Left cardiac atrium (tissue), 4 donors: ENCODE data around the gene LMF2. TPM values are rescaled to one million over a fixed set of nuclear protein-coding genes. Genes with fewer than 3 reads are reported as not detected.
"Not testable (repeated sequence)": the region's sequence is repeated elsewhere in the genome, so short reads cannot be mapped to it uniquely, and the experiment has no call there.

Experiments used
- ATAC-seq, 2 donors: fragments of 200-7000 bp; cut with Tn5 transposase; one replicate each; pipeline ENCODE4 v1.9.1; 2020; ENCODE audit warnings: mild to moderate bottlenecking in 2 of 2, moderate library complexity in 2 of 2
- DNase-seq: peaks from one replicate; pipeline ENCODE4 v3.0.0-alpha.2; 2020
- intact Hi-C, 2 donors: fragments of 100-400 bp; cut with DNase I; formaldehyde crosslinking; loops; one replicate each; pipeline versions ENCODE4 v1.14.1 to v1.15.1; 2022 to 2023
- total RNA-seq, 2 donors: library from RNA; stranded (reverse); fragmentation: NEBNext Ultra II Directional; extraction: Animal tissue kit (Norgen Biotek cat#: 25700); gene quantifications; one replicate each; pipeline ENCODE4 v1.2.1, GENCODE V29; 2021
- donor health status: DM: no; HTN: yes; CAD: no.
- donor health status: DM: no; HTN: yes; CAD: no; lungs with severe emphysema.
- donor health status: DM: yes; HTN: yes; CAD: no.
- donor health status: Dilated cardiomyopathy.

LMF2 gene
- total RNA-seq, 2 donors from 2014 or later, result 35.4 to 37.6 TPM

DNA sequence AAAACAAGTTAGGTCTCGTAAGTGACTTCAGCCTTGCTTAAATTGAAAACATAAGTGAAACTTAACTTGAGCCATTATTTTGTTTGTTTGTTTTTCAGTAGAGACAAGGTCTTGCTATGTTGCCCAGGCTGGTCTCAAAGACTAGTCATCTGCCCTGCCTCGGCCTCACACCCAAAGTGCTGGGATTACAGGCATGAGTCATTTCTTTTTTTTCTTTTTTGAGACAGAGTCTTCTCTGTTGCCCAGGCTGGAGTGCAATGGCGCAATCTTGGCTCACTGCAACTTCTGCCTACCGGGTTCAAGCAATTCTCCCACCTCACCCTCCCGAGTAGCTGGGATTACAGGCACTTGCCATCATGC is 34.1 kb upstream of the LMF2 start:
- peak in 1 of 2 donors; percentile 53 for ATAC-seq
- intact Hi-C loops, result loop anchor here in 1 of 2 donors (10.0 kb wide), 1 partner anchor 73 kb away; no protein-coding TSS in a partner anchor
- DNase-seq, result peak; percentile 58

DNA sequence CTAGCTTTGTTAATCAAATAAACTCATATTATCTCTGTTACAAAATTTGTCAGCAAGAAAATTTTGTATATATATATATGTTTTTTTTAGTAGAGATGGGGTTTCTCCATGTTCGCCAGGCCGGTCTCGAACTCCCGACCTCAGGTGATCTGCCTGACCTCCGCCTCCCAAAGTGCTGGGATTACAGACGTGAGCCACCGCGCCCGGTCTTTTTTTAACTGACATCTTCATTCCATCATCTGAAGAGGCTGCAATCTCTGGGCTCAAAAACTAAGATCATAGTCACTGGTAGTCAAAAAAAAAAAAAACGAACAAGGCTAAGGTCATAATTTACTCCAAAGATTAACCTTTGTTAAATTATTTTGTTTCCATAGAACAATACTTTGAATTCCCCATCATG is 32.9 kb upstream of the LMF2 start:
- no peak for ATAC-seq
- intact Hi-C loops, result loop anchor here in 1 of 2 donors (10.0 kb wide), 1 partner anchor 74 kb away; no protein-coding TSS in a partner anchor
- DNase-seq, result no peak

DNA sequence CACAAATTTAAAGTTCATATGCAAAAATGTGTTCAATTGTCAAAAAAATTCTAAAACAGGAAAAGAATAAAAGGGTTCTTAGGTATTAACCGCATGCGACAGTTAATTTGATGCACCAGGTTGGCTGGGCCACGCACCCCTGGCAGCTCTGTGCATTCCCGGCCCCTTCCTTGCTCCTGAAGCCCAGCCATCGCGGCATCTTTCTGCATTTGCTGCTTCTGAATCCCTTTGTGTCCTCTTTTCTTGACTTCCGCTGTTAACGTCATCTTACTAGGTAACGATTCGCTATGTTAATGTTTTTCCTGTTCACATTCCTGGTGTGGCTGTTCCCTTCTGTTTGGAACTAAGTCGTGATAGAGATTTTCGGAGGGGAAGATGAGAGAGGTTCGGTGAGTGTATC is 30.3 kb upstream of the LMF2 start:
- ATAC-seq (no peak), DNase-seq (no peak)
- intact Hi-C loops, result no loop called here

DNA sequence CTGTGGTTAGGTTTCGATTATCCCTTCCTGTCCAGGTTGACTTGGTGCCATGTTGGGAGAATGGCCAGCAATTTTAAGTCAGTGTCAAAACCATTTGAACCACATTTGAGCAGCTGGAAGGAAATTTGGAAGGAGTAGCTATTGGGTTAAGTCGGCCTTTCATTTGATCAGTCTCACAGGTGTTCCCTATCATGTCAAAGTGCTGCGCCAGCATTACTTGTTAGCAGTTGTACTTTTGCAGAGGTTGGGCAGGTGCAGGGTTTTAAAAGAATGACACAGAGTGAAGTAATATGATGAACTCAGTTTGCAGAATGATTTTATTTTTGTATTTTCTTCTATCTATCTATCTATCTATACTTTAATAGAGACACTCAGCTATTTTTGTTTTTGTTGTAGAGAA is 28.7 kb upstream of the LMF2 start:
- intact Hi-C loops, result no loop called here
- ATAC-seq (no peak), DNase-seq (no peak)

DNA sequence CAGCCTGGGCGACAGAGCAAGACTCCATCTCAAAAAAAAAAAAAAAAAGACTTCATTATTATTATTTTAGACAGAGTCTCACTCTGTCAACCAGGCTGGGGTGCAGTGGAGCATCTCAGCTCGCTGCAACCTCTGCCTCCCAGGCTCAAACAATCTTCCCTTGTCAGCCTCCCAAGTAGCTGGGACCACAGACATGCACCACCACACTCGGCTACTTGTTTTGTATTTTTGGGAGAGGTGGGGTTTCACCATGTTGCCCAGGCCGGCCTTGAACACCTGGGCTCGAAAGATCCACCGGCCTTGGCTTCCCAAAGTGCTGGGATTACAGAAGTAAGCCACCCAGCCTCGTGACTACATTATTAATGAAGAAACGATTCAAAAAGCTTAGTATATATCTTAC is 27.6 kb upstream of the LMF2 start:
- DNase-seq (no peak), ATAC-seq (no peak)
- intact Hi-C loops, result no loop called here

DNA sequence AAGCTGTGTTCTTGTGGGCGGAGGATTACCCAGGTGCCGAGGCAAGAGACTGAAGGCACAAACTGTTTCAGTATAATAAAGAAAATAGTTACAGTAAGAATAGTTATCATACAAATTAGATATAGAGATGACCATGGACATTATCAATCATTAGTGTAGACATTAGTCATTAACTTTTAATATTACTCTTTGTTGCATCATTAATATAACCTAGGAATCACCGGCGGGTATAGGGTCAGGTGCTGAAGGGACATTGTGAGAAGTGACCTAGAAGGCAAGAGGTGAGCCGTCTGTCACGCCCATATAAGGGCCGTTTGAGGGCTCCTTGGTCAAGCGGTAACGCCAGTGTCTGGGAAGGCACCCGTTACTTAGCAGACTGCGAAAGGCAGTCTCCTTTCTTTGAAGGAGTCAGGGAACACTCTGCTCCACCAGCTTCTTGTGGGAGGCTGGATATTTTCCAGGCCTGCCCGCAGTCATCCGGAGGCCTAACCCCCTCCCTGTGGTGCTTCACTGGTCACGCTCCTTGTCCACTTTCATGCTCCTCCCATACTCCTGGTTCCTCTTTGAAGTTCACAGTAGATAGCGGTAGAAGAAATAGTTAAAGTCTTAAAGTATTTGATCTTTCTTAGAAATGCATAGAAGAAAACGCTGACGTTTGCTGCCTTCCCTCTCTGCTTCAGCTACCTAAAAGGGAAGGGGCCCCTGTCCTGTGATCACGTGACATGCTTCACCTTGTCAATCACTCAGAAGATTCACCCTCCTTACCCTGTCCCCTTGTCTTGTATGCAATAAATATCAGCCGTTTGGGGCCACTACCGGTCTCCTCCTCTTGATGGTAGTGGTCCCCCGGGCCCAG is 26.6 kb upstream of the LMF2 start:
- intact Hi-C loops, ATAC-seq: not testable (repeated sequence)
- DNase-seq, result peak; percentile 55

DNA sequence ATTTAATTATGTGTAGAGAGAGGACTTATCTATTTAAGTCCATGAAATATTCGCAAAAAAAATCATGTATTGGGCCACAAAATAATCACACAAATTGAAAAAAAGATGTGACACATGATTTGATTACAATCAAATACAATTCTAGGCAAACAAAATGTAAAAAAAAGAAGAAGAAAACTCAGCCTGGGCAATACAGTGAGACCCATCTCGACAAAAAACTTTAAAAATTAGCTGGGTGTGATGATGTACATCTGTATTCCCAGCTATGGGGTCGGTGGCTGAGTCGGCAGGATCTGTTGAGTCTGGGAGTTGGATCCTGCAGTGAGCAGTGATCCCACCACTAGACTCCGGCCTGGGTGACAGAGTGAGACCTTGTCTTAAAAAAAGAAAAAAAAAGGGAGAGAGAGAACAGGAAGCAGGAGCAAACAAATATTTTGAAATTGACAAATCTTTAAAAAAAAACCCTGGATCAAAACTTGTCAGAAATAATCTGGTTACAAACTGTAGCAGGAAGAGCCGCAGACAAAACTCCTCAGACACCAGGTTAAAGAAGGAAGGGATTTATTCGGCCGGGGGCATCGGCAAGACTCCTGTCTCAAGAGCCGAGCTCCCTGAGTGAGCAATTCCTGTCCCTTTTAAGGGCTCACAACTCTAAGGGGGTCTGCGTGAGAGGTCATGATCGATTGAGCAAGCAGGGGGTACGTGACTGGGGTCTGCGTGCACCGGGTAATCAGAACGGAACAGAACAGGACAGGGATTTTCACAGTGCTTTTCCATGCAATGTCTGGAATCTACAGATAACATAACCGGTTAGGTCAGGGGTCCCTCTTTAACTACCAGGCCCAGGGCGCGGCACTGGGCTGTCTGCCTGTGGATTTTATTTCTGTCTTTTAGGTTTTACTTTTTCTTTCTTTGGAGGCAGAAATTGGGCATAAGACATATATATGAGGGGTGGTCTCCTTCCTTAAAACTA is 25.6 kb upstream of the LMF2 start:
- ATAC-seq (no peak), DNase-seq (no peak)
- intact Hi-C loops, result no loop called here

DNA sequence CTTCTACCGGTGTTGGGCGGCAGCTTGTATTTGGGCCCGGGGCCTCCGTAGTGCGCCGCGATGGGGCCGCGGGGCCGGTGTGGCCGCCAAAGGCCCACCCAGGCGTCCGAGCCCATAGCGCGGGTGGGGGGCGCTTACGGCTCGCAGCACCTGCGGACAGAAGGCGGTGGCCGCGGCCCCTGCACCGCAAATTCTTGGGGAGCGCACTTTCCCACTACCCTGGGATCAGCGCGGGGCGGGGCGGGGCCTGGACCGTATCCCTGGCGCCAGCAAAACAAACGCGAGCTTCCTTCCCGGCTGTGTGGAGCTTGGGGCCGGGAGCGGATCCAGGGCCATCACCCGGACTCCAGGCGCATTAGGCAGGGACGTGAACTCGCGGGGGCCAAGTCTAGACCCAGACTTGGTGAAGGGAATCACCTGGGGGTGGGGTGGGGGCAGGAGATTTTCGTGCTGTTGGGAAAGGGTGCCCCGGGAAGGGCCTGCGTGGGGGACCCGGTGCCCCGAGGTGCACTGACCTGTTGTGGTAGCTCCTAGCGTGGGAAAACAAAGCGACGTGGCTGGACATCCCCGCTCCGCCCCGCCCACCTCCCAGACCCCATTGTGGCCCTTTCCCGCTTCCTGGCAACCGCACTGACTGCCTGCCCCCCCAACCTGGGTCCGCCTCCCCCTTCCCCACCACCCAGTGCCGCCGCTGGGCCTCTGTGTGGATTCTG is 24.6 kb upstream of the LMF2 start:
- intact Hi-C loops, result no loop called here
- DNase-seq, result peak; percentile 91
- ATAC-seq, result peak; percentile 50 to 56

DNA sequence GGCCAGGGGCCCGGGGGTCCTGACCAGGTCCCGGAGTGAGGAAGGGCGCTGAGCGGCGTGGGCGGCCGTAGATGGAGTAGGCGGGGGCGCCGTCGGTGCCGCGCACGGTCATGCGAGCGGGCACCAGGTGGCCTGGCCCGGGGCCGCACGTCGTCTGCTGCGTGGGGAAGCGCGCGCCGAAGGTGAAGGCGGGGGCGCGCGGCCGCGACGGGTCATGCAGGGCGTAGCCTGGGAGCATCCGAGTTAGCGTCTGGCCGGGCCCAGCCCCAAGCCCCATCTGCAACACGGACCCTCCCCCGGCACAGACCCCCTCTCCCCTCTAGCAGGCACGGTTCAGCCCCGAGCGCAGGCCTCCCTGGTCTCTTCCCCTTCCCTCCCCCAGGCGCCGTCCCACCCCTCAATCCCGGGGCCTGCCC is 24.1 kb upstream of the LMF2 start:
- peak; percentile 25 for ATAC-seq
- intact Hi-C loops, result no loop called here
- peak; percentile 77 for DNase-seq

DNA sequence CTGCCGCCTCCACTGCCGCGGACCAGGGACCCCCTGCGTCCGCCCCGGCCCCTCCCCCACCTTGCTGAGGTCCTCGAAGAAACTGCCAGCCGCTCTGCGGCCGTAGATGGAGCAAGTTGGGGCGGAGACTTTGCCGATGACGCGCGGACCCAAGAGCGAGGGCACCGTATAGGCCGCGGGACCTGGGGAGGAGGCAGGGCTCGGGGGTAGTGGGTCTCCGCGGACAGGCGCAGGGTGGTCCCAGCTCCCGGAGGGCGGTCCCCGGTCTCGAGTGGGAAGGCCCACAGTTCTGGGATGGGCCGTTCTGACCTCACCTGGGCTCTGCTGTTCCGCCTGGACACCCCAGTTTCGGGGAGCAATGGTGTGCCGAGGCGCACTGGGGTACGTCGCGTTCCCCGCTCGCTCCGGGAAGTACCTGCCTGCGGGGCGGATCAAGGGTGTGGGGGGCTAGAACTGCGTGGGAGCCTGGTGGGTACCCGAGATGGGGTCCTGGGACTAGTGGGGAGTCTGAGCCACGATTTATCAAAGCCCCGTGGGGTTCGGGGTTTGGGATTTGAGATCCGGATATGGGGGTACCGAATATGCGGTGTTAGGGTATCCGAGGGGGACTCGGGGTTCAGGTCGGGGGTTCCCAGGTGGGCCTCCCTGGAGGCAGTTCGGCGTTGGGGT is 23.5 kb upstream of the LMF2 start:
- DNase-seq (peak; percentile 93), ATAC-seq (peak; percentile 56 to 63)
- intact Hi-C loops, result no loop called here

DNA sequence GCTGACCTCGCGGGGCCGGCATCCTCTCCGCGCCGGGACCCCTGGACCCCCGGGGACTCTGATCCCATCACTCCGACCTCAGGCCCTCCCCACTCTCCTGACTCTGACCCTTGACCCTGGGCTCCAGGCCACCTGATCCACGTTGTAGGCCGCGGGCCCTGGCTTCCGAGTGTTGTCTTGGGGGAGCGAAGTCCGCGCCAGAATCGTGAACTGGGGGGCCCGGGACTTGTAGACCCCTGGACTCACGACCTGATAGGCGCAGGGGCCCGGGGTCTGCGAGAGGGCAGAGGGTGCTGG is 23.0 kb upstream of the LMF2 start:
- peak in 1 of 2 donors; percentile 0 for ATAC-seq

DNA sequence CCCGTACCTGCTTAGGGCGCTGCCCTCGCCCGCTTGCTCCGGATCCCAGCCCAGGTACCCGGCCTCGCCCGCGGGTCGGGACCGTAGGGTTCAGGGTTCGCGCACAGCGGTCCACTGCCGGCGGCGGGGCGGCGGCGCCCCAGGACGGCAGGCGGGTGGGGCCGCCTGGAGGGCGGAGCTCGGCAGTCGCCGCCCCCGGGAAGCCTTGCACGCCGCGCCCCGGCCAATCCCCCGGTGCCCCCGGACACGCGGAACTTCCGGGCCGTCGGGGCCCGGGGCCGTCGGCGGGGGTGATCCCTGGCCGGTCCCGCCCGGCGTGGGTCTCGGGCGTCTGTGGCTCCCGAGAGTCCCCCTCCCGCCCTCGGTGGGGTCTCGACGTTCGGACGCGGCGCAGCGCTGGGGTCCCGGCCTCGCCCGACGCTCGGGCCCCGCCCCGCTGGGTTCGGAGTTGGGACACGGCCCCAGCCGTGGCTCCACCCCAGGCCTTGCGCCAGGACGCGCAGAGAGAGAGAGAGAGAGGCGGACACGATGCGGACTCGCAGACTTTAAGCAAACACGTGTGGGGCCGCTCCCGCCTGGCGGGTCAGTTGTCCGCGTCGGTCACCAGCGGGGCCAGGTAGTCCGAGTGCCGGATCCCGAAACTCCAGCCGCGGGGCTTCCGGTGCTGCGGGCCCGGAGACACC is 22.5 kb upstream of the LMF2 start, which contains the start of gene TYMP:
TYMP (minus strand) TSS at position 116 of the 683 bp plus-strand sequence. CDS start 303 bp downstream, outside the sequence.
- peak; percentile 92 for DNase-seq
- peak; percentile 32 to 44 for ATAC-seq
- intact Hi-C loops, result no loop called here

More for the DNA sequence above, 23.0 kb upstream of the LMF2 start:
- intact Hi-C loops, result no loop called here
- no peak for DNase-seq

DNA sequence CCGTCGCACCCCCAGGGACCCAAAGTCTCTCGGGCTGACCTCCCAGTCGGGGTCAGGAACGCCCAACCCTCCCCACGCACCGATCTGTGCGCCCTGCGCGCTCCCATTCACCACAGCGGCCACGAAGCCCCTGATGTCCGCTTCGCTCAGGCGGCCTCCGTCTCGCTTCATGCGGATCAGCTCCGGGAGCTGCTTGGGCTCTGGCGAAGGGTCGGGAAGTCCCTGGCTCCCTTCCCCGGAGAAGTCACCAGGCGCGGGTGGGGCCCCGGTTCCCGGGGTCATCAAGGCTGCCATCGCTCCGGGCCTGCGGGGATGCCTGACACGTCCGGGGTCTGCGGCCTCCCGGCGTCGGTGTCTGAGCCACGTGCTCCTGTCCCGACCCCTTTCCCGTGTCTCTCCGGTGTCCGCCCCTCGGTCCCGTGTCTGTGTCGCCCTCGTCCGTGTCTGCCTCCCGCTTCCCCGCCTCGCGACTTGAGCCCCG is 22.0 kb upstream of the LMF2 start:
- intact Hi-C loops, result no loop called here
- ATAC-seq, result no peak
- peak; percentile 60 for DNase-seq

DNA sequence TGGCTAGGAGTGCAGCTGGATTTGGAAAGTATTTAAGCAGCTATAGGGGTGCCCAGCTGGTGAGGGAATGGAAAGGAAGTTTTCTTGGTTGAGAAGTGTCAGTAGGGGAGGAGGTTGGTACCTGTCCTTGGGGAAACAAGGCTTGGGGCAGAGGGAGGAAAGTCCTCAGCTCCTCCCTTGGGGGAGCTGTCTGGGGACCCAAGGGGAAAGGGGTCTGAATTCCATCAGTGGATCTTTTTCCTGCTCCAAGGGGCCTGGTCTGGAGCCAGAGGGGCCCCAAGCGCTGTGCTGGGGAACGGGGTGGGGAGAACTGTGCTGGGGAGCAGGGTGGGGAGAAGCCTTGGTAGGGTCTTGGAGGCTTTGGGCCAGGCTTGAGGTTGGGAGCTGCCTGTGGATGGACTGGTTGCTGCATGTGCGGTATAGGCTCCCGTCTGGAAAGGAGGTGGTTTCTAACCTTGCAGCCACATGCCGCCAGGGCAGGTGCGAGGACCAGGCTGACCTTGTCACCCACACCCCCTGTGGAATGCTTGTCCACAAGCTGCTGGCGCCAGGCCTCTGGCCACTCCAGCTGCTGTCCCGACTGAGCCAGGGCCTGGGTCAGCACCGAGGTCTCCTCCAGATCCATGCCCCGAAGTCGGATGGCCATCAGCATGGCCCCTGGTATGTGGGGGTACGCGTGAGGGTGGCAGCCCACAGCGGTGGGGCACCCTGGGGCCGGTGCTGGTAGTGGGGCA is 21.3 kb upstream of the LMF2 start:
- intact Hi-C loops, result no loop called here
- DNase-seq (no peak), ATAC-seq (no peak)

DNA sequence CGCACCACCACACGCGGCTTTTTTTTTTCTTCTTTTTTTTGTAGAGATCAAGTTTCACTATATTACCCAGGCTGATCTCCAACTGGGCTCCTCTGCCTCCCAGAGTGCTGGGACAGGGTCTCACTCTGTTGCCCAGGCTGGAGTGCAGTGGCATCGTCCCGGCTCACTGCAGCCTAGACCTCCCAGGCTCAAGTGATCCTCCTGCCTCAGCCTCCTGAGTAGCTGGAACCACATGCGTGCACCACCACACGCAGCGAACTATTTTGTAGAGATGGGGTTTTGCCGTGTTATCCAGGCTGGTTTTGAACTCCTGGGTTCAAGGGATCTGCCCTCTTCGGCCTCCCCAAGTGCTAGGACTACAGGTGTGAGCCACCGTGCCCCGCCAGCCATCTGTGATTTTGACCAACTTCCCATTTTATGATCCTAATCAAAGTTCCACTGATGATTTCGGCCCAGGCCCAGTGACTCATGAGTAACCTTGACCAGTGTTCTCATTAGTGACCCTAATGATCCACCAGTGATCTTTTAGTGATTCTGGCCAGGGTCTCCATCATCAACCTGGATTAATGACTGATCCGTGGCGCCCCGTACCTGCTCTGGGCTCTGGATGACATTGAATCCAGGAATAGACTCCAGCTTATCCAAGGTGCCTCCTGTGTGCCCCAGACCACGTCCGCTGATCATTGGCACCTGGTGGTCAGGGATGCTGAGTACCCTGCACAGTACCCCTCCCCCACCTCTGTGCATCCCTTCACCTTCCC is 20.6 kb upstream of the LMF2 start:
- intact Hi-C loops, result no loop called here
- ATAC-seq, result no peak
- DNase-seq, result peak; percentile 26

DNA sequence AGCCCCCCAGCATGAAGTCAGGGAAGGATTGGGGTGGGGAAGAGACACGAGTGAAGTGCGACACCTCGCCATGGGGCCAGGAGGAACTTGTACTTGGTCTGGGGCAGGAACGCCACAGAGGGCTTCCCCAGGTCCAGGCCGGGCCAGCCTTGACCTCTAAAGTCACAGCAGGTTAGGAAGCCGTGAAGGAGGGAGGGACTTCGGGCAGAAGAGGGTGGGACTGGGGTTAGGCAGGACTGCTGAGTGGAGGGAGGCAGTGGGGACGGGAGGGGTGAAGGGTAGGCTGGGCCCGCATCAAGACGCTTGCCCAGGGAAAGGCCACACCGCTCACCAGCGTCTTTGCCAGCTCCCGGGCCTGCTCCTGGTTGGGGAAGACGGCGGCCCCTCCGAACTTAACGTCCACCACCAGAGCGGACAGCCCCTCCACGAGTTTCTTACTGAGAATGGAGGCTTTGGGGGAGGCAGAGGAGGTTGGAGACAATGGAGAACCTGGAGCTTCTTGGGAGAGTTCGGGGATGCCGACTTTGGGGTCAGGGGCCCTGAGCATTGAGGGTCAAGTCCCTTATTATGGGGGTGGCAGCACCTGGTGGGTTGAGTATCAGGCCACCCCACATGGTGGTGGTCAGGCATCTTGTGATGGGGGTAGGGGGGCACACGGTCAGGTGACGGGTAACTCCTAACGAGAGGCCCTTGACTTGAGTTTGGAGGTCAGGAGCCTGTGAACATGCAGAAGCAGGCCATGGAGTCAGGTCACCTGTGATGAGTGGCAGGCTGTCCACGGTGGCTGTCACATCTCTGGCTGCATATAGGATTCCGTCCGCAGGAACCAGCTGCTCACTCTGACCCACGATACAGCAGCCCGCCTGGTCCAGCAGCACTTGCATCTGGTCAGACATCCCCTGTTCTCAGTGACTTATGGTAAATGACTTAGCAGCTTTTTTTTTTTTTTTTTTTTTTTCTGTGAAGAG is 19.6 kb upstream of the LMF2 start:
- peak; percentile 74 for DNase-seq
- peak; percentile 1 to 3 for ATAC-seq
- intact Hi-C loops, result no loop called here
